A549 (cell line): Measurements from ENCODE around the gene DDI1. TPM values are rescaled to one million over a fixed set of nuclear protein-coding genes. Genes with fewer than 3 reads are reported as not detected.

Experiments used
- ATAC-seq, 2 experiments: fragments of 200-7000 bp in 1 of 2; fragments of >200 bp in 1 of 2; cut with Nextera tagmentation in 1 of 2; cut with Tn5 transposase in 1 of 2; 3 replicates each; pipeline versions ENCODE4 v1.8.0 to v1.9.1; 2018 to 2020; ENCODE audit warnings: mild to moderate bottlenecking in 1 of 2, moderate library complexity in 1 of 2
- CTCF ChIA-PET: fragments of 300-600 bp; sonication (Branson Sonifier 250); formaldehyde crosslinking; extraction: SDS; loops from one replicate; lab custom pipeline; 2021; ENCODE audit warnings: antibody characterized with exemption, inconsistent platforms; lab: Yijun Ruan, JAX
- POLR2A ChIA-PET: fragments of 350-600 bp; formaldehyde crosslinking; extraction: SDS; loops from one replicate; lab custom pipeline; 2021; ENCODE audit warnings: antibody characterized with exemption, inconsistent platforms; lab: Yijun Ruan, JAX
- DNase-seq, 2 experiments: peaks; one replicate each; pipeline versions ENCODE4 v3.0.0 to v3.0.0-alpha.2; 2011 to 2016; ENCODE audit warnings: low read depth in 1 of 2, low spot score in 1 of 2
- FAIRE-seq: peaks from 2 replicates; lab custom pipeline; 2011; peaks lifted over from hg19 to GRCh38; lab: Jason Lieb, UNC
- H3K27ac ChIP-seq, 2 experiments: fragments of >200 bp; sonication (Bioruptor Twin); formaldehyde crosslinking; 3 replicates each; pipeline ENCODE4 v1.5.1; 2016 to 2017
- H3K4me1 ChIP-seq: fragments of >200 bp; sonication (Bioruptor Twin); formaldehyde crosslinking; 3 replicates; pipeline ENCODE4 v1.6.1; 2016
- H3K4me2 ChIP-seq: fragments of >200 bp; sonication (Bioruptor Twin); formaldehyde crosslinking; 3 replicates; pipeline ENCODE4 v1.6.1; 2016
- H3K4me3 ChIP-seq: fragments of >200 bp; sonication (Bioruptor Twin); formaldehyde crosslinking; 3 replicates; pipeline ENCODE4 v1.5.1; 2016
- H3K9me3 ChIP-seq: fragments of >200 bp; sonication (Bioruptor Twin); formaldehyde crosslinking; 3 replicates; pipeline ENCODE4 v1.6.1; 2016
- BHLHE40 ChIP-seq: IDR thresholded peaks from 2 replicates; pipeline ENCODE4 v1.6.1; 2012; ENCODE audit warnings: low read depth, low read length, inconsistent platforms
- EHF ChIP-seq: fragments of 250-450 bp; sonication (Bioruptor Pico); IDR thresholded peaks from 2 replicates; pipeline ENCODE4 v1.5.0; 2020; ENCODE audit warnings: mild to moderate bottlenecking
- EP300 ChIP-seq, 2 experiments: fragments of >200 bp; sonication (Bioruptor Twin); formaldehyde crosslinking; IDR thresholded peaks; 2 replicates in 1 of 2; 3 replicates in 1 of 2; pipeline ENCODE4 v1.6.1; 2016 to 2017
- ESRRA ChIP-seq: fragments of 150-350 bp; IDR thresholded peaks from 2 replicates; pipeline ENCODE4 v1.6.1; 2014; ENCODE audit warnings: mild to moderate bottlenecking, low read length, borderline replicate concordance
- FOSB ChIP-seq: fragments of 250-450 bp; sonication (Bioruptor Pico); IDR thresholded peaks from 2 replicates; pipeline ENCODE4 v1.5.0; 2020; ENCODE audit warnings: mild to moderate bottlenecking, moderate library complexity
- FOXS1 ChIP-seq: fragments of 250-450 bp; sonication (Bioruptor Pico); IDR thresholded peaks from 2 replicates; pipeline ENCODE4 v1.5.0; 2020; ENCODE audit warnings: mild to moderate bottlenecking, moderate library complexity
- GATA3 ChIP-seq: IDR thresholded peaks from 2 replicates; pipeline ENCODE4 v1.6.1; 2012; ENCODE audit warnings: borderline replicate concordance
- HOXA7 ChIP-seq: fragments of 250-450 bp; sonication (Bioruptor Pico); IDR thresholded peaks from 2 replicates; pipeline ENCODE4 v1.5.0; 2020; ENCODE audit warnings: mild to moderate bottlenecking, moderate library complexity
- HOXB13 ChIP-seq: fragments of 250-450 bp; sonication (Bioruptor Pico); IDR thresholded peaks from 2 replicates; pipeline ENCODE4 v1.5.0; 2020; ENCODE audit warnings: low read depth, mild to moderate bottlenecking, moderate library complexity
- JUN ChIP-seq, 2 experiments: fragments of >200 bp; sonication (Bioruptor Twin); formaldehyde crosslinking; IDR thresholded peaks; 2 replicates in 1 of 2; 3 replicates in 1 of 2; pipeline ENCODE4 v1.6.1; 2016 to 2017
- JUNB ChIP-seq: fragments of >200 bp; sonication (Bioruptor Twin); formaldehyde crosslinking; IDR thresholded peaks from 2 replicates; pipeline ENCODE4 v1.6.1; 2016
- KDM5A ChIP-seq: fragments of 200-600 bp; sonication (generic); IDR thresholded peaks from 2 replicates; pipeline ENCODE4 v1.6.1; 2016; ENCODE audit warnings: antibody characterized with exemption, mild to moderate bottlenecking
- MAFK ChIP-seq: fragments of 450-650 bp; IDR thresholded peaks from 2 replicates; pipeline ENCODE4 v1.6.1; 2014; ENCODE audit not compliant: partially characterized antibody
- MAX ChIP-seq: IDR thresholded peaks from 2 replicates; pipeline ENCODE4 v1.6.1; 2012
- MAZ ChIP-seq: fragments of 150-350 bp; IDR thresholded peaks from 2 replicates; pipeline ENCODE4 v1.6.1; 2014; ENCODE audit warnings: antibody characterized with exemption, low read depth, low read length, borderline replicate concordance
- NR3C1 ChIP-seq: fragments of >200 bp; sonication (Bioruptor Twin); formaldehyde crosslinking; IDR thresholded peaks from 3 replicates; pipeline ENCODE4 v1.6.1; 2017
- PHF8 ChIP-seq: fragments of 200-600 bp; sonication (generic); IDR thresholded peaks from 2 replicates; pipeline ENCODE4 v1.6.1; 2016; ENCODE audit warnings: low read depth, mild to moderate bottlenecking, antibody characterized with exemption, moderate library complexity, borderline replicate concordance
- POLR2A ChIP-seq: IDR thresholded peaks from 2 replicates; pipeline ENCODE4 v1.6.1; 2012; ENCODE audit warnings: mild to moderate bottlenecking, low read length
- POLR2AphosphoS2 ChIP-seq: conservative IDR thresholded peaks from 2 replicates; pipeline ENCODE4 v1.6.1; 2012; ENCODE audit warnings: low read length, improper control_type of control experiment, inconsistent platforms
- RAD21 ChIP-seq, 2 experiments: fragments of >200 bp in 1 of 2; sonication (Bioruptor Twin) in 1 of 2; formaldehyde crosslinking in 1 of 2; IDR thresholded peaks in 1 of 2; conservative IDR thresholded peaks in 1 of 2; 2 replicates in 1 of 2; 3 replicates in 1 of 2; pipeline ENCODE4 v1.6.1; 2012 to 2018; ENCODE audit warnings: inconsistent platforms in 1 of 2
- REST ChIP-seq: fragments of 200-600 bp; sonication (generic); IDR thresholded peaks from 2 replicates; pipeline ENCODE4 v1.6.1; 2016; ENCODE audit warnings: antibody characterized with exemption, mild to moderate bottlenecking, moderate library complexity
- RFX5 ChIP-seq: fragments of 450-650 bp; IDR thresholded peaks from 2 replicates; pipeline ENCODE4 v1.7.1; 2014; ENCODE audit warnings: antibody characterized with exemption, mild to moderate bottlenecking, moderate library complexity
- ZFP36 ChIP-seq: fragments of 450-650 bp; IDR thresholded peaks from 2 replicates; pipeline ENCODE4 v1.6.1; 2014; ENCODE audit warnings: borderline replicate concordance; ENCODE audit not compliant: partially characterized antibody
- ZNF302 ChIP-seq: fragments of 250-450 bp; sonication (Bioruptor Pico); IDR thresholded peaks from 2 replicates; pipeline ENCODE4 v1.9.0; 2021; ENCODE audit warnings: inconsistent platforms, mild to moderate bottlenecking, moderate library complexity
- ZSCAN20 ChIP-seq: fragments of 250-450 bp; sonication (Bioruptor Pico); IDR thresholded peaks from 2 replicates; pipeline ENCODE4 v1.8.0; 2022; ENCODE audit warnings: mild to moderate bottlenecking, moderate library complexity
- WGBS: methylation state at CpG from one replicate; pipeline ENCODE4 v1.1.6; 2017; ENCODE audit errors: missing lambda C conversion rate; 5-methylcytosine and 5-hydroxymethylcytosine counted together
- polyA plus RNA-seq, 4 experiments: library from polyadenylated mRNA; depleted of rRNA in 3 of 4; stranded (reverse); fragments of >200 nt; fragmentation: RNase III in 1 of 4; extraction: RNeasy Plus Mini Kit Qiagen cat#74134 plus additional on column Dnase treatment in 1 of 4; gene quantifications; 2 replicates in 3 of 4; 3 replicates in 1 of 4; pipeline ENCODE4 v1.2.3, GENCODE V29; 2011 to 2017
- TF ChIP-seq, protein P1 (sequence below): fragments of 450-650 bp; IDR thresholded peaks from 2 replicates; pipeline ENCODE4 v1.6.1; 2014; ENCODE audit warnings: antibody characterized with exemption

The DDI1 gene
- polyA plus RNA-seq, 2 of the 4 experiments (the other 2 are of a cell fraction), result not detected

- no peak for TF ChIP-seq FOSB (CRISPR knock-in tag)
Observed at GRCh38 chr11:104055596-104055995, 19.2 kb downstream of the DDI1 start (continued).

GRCh38 chr11:104057908-104058307, 21.5 kb downstream of the DDI1 start:
- CTCF ChIA-PET, result no interaction called here
- DNase-seq, result no peak
- TF ChIP-seq GATA3, result no peak
- TF ChIP-seq MAZ, result no peak
- TF ChIP-seq RAD21 (conservative IDR thresholded peaks at IDR 0.05 in 1 of 2, IDR thresholded peaks at IDR 0.05 in 1 of 2), result no peak
- TF ChIP-seq, protein P1, sequence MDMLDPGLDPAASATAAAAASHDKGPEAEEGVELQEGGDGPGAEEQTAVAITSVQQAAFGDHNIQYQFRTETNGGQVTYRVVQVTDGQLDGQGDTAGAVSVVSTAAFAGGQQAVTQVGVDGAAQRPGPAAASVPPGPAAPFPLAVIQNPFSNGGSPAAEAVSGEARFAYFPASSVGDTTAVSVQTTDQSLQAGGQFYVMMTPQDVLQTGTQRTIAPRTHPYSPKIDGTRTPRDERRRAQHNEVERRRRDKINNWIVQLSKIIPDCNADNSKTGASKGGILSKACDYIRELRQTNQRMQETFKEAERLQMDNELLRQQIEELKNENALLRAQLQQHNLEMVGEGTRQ, result no peak
- peak; percentile 36 for TF ChIP-seq MAFK
- no peak for TF ChIP-seq RFX5
- no peak for ATAC-seq
- Histone ChIP-seq H3K4me2 (no peak overlapping the region), H3K9me3 (no peaks in the 10 kb centered on the region), H3K4me3 (no peak overlapping the region), H3K4me1 (0 out of 3 replicates have a peak, but pooled peaks cover 6% of the 10 kb centered on the region), H3K27ac (no peak overlapping the region)
- 92% methylated on average over 5 of the region's 5 CpGs for WGBS
- no peak for FAIRE-seq
- POLR2A ChIA-PET, result no interaction called here

DNA sequence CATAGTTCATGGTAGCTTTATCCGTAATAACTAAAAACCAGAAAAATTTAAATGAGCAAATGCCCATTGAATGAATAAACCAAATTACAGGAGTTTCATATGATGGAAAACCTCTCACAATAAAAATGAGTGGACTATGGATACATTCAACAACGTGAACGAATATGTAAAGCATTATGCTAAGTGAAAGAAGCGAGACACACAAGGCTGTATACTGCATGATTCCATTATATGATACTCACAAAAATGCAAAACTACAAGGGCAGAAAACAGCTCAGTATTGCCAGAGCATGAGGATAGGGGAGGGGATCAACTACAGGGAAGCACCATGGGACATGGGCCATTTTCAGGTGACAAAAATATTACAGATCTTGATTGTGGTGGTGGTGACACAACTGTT, 22.2 kb downstream of the DDI1 start:
- H3K27ac ChIP-seq, result no peak overlapping the region
- no peak overlapping the region for H3K4me3 ChIP-seq
- no peaks in the 10 kb centered on the region for H3K9me3 ChIP-seq
- CTCF ChIA-PET, result no interaction called here
- 0 out of 3 replicates have a peak, but pooled peaks cover 6% of the 10 kb centered on the region for H3K4me1 ChIP-seq
- POLR2A ChIA-PET, result no interaction called here
- ATAC-seq (no peak), FAIRE-seq (no peak), DNase-seq (no peak)
- H3K4me2 ChIP-seq, result no peak overlapping the region
- TF ChIP-seq ZSCAN20 (CRISPR knock-in tag) (no peak), EHF (CRISPR knock-in tag) (no peak), FOXS1 (CRISPR knock-in tag) (no peak), REST (no peak), HOXA7 (CRISPR knock-in tag) (no peak), EP300 (IDR thresholded peaks at IDR 0.05) (no peak)
- 98% methylated on average over 4 of the region's 4 CpGs for WGBS

DNA sequence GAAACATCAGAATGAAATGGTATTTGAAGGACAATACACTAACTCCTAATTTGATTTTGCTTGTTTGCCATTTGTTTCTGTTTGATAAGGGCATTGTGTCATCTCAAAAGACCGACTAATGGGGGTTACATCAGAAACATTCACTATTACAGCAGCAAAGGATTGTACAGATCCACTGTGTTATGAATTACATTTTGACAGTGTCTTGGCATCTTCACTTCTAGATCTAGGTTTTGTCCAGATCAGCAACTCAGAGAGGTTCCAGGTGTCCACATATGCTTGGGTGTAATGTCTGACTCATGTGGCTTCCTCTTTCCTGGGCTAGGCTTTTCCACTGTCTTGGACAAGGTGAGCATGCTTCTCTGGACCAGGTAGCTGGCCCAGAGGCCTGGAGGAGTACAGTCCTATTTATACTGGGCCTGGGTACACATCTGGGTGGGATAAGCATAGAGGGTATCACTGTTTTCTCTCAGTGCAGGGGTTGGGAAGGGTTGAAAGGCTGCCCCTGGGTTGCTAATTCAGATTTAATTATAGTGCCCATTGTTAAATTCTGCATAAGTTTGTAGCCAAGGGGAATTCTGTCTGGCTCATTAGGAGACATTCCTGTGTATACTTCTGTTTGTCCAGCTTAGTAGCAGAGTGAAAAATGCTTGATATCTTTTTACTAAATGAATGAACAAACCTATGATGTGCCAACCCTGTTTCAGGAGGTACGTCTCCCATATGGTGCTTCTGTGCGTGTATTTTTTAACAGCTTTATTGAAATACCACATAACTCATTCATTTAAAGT, 23.8 kb downstream of the DDI1 start:
- DNase-seq, result no peak
- FAIRE-seq, result no peak
- TF ChIP-seq POLR2A (no peak), MAX (no peak), JUN (IDR thresholded peaks at IDR 0.05) (no peak), BHLHE40 (no peak), POLR2AphosphoS2 (no peak), RAD21 (conservative IDR thresholded peaks at IDR 0.05 in 1 of 2, IDR thresholded peaks at IDR 0.05 in 1 of 2) (no peak), JUNB (no peak), ESRRA (no peak), ZFP36 (no peak), NR3C1 (no peak), PHF8 (no peak), ZSCAN20 (CRISPR knock-in tag) (no peak), KDM5A (no peak), EP300 (IDR thresholded peaks at IDR 0.05) (no peak), HOXB13 (CRISPR knock-in tag) (no peak), ZNF302 (CRISPR knock-in tag) (no peak)

More for the DNA sequence above, 23.8 kb downstream of the DDI1 start:
- ChIA-PET CTCF (no interaction called here), POLR2A (no interaction called here)
- Histone ChIP-seq H3K4me2 (no peak overlapping the region), H3K4me1 (no peaks in the 10 kb centered on the region), H3K9me3 (no peaks in the 10 kb centered on the region), H3K27ac (no peak overlapping the region), H3K4me3 (no peak overlapping the region)
- 80% methylated on average over 3 of the region's 3 CpGs for WGBS
- ATAC-seq, result no peak
